Measurements from ENCODE around the gene NR2C1. TPM values are rescaled to one million over a fixed set of nuclear protein-coding genes. Genes with fewer than 3 reads are reported as not detected.

The NR2C1 gene
- total and polyA plus RNA-seq, 10 of the 15 experiments (the other 5 are each of a cell fraction or from before 2014, with no cell fraction given) = 8.8 to 38.1 (median 31.3) TPM

- ATAC-seq (peak; percentile 77), DNase-seq (ENCODE audit: low read depth, low spot score) (peak; percentile 16), FAIRE-seq (no peak)
- Histone ChIP-seq H3K9me3 (replicated peaks; ENCODE audit: control insufficient read depth, insufficient read depth, low read length) (no peaks in the 10 kb centered on the region), H3K36me3 (ENCODE audit: control insufficient read depth in 2 of 2, insufficient read depth in 2 of 2, low read length in 1 of 2) (no peaks in the 10 kb centered on the region), H3K27ac (ENCODE audit: control insufficient read depth, insufficient read depth) (no peak overlapping the region), H3K27me3 (replicated peaks in 1 of 2; ENCODE audit: control insufficient read depth in 2 of 2, insufficient read depth in 2 of 2, low read length in 1 of 2) (no peaks in the 10 kb centered on the region), H4K20me1 (ENCODE audit: control insufficient read depth, insufficient read depth) (no peaks in the 10 kb centered on the region), H3K4me2 (ENCODE audit: control insufficient read depth, insufficient read depth) (no peak overlapping the region), H2AFZ (ENCODE audit: control insufficient read depth, low read depth, low read length) (no peak overlapping the region), H3K4me1 (ENCODE audit: control insufficient read depth, insufficient read depth, low read length) (peaks cover 4% of the 10 kb centered on the region), H3K79me2 (ENCODE audit: control insufficient read depth, insufficient read depth, low read length) (no peaks in the 10 kb centered on the region), H3K9ac (ENCODE audit: control insufficient read depth, insufficient read depth, low read length) (no peak overlapping the region), H3K4me3 (no peak overlapping the region)
- 50% methylated on average over 3 of the region's 3 CpGs for WGBS (ENCODE audit: insufficient coverage, insufficient replicate concordance, low lambda C conversion rate, missing lambda C conversion rate)
- BruUV-seq (replicated peaks) = no TSS peak
- in situ Hi-C loops (cut with MboI) = loop anchor here (5.0 kb wide), 1 partner anchor 421 kb away; no protein-coding TSS in a partner anchor
- ChIA-PET CTCF (interaction anchor here (0.6 to 8.1 kb wide), 25 partner anchors 10 to 458 kb away, joined by 3 to 120 read pairs (median 4); partner anchors contain the start of genes FGD6 and VEZT), RAD21 (ENCODE audit: unreplicated experiment) (interaction anchor here (0.7 to 4.8 kb wide), 10 partner anchors 30 to 1400 kb away, joined by 3 to 64 read pairs (median 4); partner anchors contain the start of genes FGD6 and VEZT), SMC1A (ENCODE audit: uncharacterized antibody, unreplicated experiment) (interaction anchor here (0.7 to 4.1 kb wide), 19 partner anchors 8 to 1400 kb away, joined by 3 to 64 read pairs (median 4); partner anchors contain the start of genes FGD6 and VEZT), POLR2A (interaction anchor here (0.6 to 1.3 kb wide), 3 partner anchors 95 to 229 kb away, joined by 3 to 5 read pairs (median 4); partner anchors contain the start of genes FGD6 and VEZT)
- intact Hi-C loops (cut with micrococcal nuclease; ENCODE audit: unreplicated experiment) = loop anchor here (1.0 to 2.0 kb wide), 4 partner anchors 101 to 418 kb away; partner anchors contain the start of genes FGD6, METAP2 and VEZT
- TF ChIP-seq FOS (IDR thresholded peaks at IDR 0.05; ENCODE audit: borderline replicate concordance, extremely low read depth, insufficient read length) (no peak), JUNB (IDR thresholded peaks at IDR 0.05) (peak; percentile 24; the same call in 1 of the 2 replicates)
Observed at GRCh38 chr12:95116773-95117172, 43.4 kb upstream of the NR2C1 start.

GRCh38 chr12:95116341-95116740 lies 42.9 kb upstream of the NR2C1 start:
- RAD21 ChIA-PET (ENCODE audit: unreplicated experiment) = interaction anchor here (0.7 to 4.8 kb wide), 6 partner anchors 98 to 420 kb away, joined by 3 to 64 read pairs (median 6); partner anchors contain the start of genes FGD6 and VEZT
- BruUV-seq (replicated peaks) = no TSS peak
- Histone ChIP-seq H4K20me1 (ENCODE audit: control insufficient read depth, insufficient read depth) (no peaks in the 10 kb centered on the region), H3K79me2 (ENCODE audit: control insufficient read depth, insufficient read depth, low read length) (no peaks in the 10 kb centered on the region), H3K4me3 (no peak overlapping the region), H3K27ac (ENCODE audit: control insufficient read depth, insufficient read depth) (no peak overlapping the region), H3K27me3 (replicated peaks in 1 of 2; ENCODE audit: control insufficient read depth in 2 of 2, insufficient read depth in 2 of 2, low read length in 1 of 2) (no peaks in the 10 kb centered on the region), H2AFZ (ENCODE audit: control insufficient read depth, low read depth, low read length) (no peak overlapping the region), H3K9me3 (replicated peaks; ENCODE audit: control insufficient read depth, insufficient read depth, low read length) (no peaks in the 10 kb centered on the region), H3K9ac (ENCODE audit: control insufficient read depth, insufficient read depth, low read length) (no peak overlapping the region), H3K36me3 (ENCODE audit: control insufficient read depth in 2 of 2, insufficient read depth in 2 of 2, low read length in 1 of 2) (no peaks in the 10 kb centered on the region), H3K4me2 (ENCODE audit: control insufficient read depth, insufficient read depth) (no peak overlapping the region), H3K4me1 (ENCODE audit: control insufficient read depth, insufficient read depth, low read length) (peaks cover 4% of the 10 kb centered on the region)
- no peak for DNase-seq (ENCODE audit: low read depth, low spot score)
- WGBS (ENCODE audit: insufficient coverage, insufficient replicate concordance, low lambda C conversion rate, missing lambda C conversion rate) = 55% methylated on average over 4 of the region's 4 CpGs
- no peak for ATAC-seq
- CTCF ChIA-PET = interaction anchor here (0.8 to 8.1 kb wide), 16 partner anchors 9 to 459 kb away, joined by 3 to 120 read pairs (median 4); partner anchors contain the start of genes FGD6 and VEZT
- SMC1A ChIA-PET (ENCODE audit: uncharacterized antibody, unreplicated experiment) = interaction anchor here (1.0 to 4.1 kb wide), 13 partner anchors 9 to 1400 kb away, joined by 3 to 64 read pairs (median 4); partner anchors contain the start of genes FGD6 and VEZT
- in situ Hi-C loops (cut with MboI) (loop anchor here (5.0 kb wide), 1 partner anchor 421 kb away; no protein-coding TSS in a partner anchor), intact Hi-C loops (cut with micrococcal nuclease; ENCODE audit: unreplicated experiment) (loop anchor here (2.0 kb wide), 2 partner anchors 220 to 358 kb away; partner anchors contain the start of gene METAP2)
- FAIRE-seq = no peak
- TF ChIP-seq SRF (IDR thresholded peaks at IDR 0.05; ENCODE audit: low read depth in 2 of 2, low read length in 2 of 2) (0 out of 4 replicates have a peak, but pooled peaks of 1 of the 2 experiments have one; percentile 38), SMARCA5 (IDR thresholded peaks at IDR 0.05) (no peak)
- POLR2A ChIA-PET = interaction anchor here (1.3 kb wide), 1 partner anchor 101 kb away, joined by 4 read pairs; the partner anchor contains the start of genes FGD6 and VEZT

Data from GM12878 (cell line).